ENCODE data around the gene OFD1.

The OFD1 gene

GRCh38 chrX:13793897-13794296 is 59.3 kb downstream of the OFD1 start:
- DNase-seq (ENCODE audit: low read depth), result no peak

- no peak for DNase-seq (ENCODE audit: low read depth)
These were observed 59.9 kb downstream of the OFD1 start for GRCh38 chrX:13794417-13794816.

DNA sequence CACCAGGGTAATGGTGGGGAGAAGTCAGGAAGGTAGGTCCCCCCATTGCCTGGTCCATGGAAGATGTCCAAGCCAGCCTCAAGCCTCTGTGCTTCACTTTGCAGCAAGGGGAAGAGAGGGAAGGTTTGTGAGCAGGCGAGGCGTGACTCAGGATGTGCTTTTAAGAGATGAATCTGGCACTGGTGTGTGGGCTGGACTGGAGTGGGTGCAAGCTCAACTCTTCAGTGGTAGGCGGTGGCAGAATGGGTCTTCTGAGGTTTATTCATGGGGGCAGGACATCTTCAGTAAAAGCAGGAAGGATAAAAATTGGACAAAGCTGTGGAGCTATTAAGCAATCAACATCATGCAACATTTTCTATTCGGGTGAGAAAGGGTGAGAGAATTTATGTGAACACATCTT is 63.0 kb downstream of the OFD1 start:
- no peak for DNase-seq (ENCODE audit: low read depth)

DNA sequence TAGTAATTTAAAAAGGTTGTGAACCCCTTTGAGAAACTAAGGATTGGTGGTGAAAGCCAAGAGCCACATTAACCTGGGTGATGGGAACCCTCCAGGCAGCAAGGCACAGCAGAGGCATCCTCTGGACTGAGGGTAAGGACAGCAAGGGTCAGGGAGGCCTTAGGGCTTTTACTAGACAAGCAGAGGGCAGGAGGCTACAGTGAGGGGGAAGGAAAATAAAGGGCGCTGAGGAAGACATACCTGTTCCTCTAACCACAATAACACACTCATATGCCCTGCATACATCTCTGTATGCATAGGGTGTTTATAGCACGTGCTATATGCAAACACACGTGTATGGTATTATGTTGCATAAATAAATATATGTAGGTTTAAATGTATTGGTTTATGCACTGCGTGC is 63.6 kb downstream of the OFD1 start:
- DNase-seq (ENCODE audit: low read depth), result no peak

- no peak for DNase-seq (ENCODE audit: low read depth)
These were observed 68.6 kb downstream of the OFD1 start for GRCh38 chrX:13803116-13803515.

- DNase-seq (ENCODE audit: low read depth), result no peak
These were observed 70.7 kb downstream of the OFD1 start for GRCh38 chrX:13805241-13805640.

DNA sequence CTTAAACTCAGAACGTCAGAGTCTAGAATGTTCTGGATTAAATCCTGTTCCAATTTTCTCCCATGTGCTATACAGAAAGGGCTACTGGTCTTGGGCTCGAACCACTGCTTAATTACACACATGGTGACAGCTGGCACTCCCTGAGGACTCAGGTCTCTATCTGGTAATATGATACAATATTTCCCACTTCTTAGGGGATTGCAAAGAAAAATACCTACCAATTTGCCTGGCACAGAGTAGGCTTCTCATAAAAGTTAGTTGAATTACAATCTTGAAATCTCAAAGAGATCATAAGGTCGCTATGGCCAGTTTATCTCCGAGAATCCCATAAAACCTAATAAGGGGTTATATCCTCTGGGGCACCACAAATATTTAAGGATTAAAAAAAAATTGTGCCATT is 73.7 kb downstream of the OFD1 start:
- no peak for DNase-seq (ENCODE audit: low read depth)

- no peak for DNase-seq (ENCODE audit: low read depth)
These were observed 74.3 kb downstream of the OFD1 start for GRCh38 chrX:13808865-13809264.

- DNase-seq (ENCODE audit: low read depth), result no peak
These were observed 81.1 kb downstream of the OFD1 start for GRCh38 chrX:13815664-13816063.

DNA sequence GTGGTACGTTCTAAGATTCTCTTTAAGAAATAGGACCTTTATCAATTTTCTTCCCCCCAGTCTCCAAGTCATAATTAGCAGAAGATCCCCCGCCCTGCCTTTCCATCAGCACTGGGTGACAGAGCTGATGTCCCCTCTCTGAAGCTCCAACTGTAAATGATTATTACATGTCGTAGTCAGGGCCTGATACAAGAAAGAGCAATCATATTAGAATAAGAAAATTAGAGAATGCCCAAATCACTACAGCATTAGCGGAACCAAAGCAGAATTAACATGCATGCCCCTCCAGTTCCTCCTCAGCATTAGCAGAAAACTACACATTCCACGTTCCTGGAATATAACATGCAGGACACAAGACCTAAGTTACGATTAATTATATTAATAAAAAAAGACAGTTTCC is 81.6 kb downstream of the OFD1 start:
- no peak for DNase-seq (ENCODE audit: low read depth)

- DNase-seq (ENCODE audit: low read depth), result no peak
These were observed 82.4 kb downstream of the OFD1 start, which contains the start of gene GPM6B for GRCh38 chrX:13816643-13817627. Gene GPM6B, minus strand, starts transcription at chrX:13817093. Its CDS starts 189 bp downstream, at chrX:13816904.
